Medulla oblongata (tissue), 1 donor: ENCODE measurements around the gene PEX5L.

ENCODE experiments used
- DNase-seq: peaks from one replicate; pipeline ENCODE4 v3.0.0-alpha.2; 2015; ENCODE audit errors: extremely low spot score

PEX5L gene

GRCh38 chr3:179775416-179776122, 261.2 kb downstream of the PEX5L start:
- DNase-seq: no peak

GRCh38 chr3:179772297-179772696, 264.4 kb downstream of the PEX5L start:
- no peak for DNase-seq

GRCh38 chr3:179771797-179772196, 264.9 kb downstream of the PEX5L start:
- DNase-seq: no peak

- no peak for DNase-seq
Measured at GRCh38 chr3:179769411-179770247, 267.1 kb downstream of the PEX5L start.

GRCh38 chr3:179768080-179768479, 268.7 kb downstream of the PEX5L start:
- DNase-seq: peak; percentile 78

- no peak for DNase-seq
Measured at GRCh38 chr3:179766416-179767133, 270.2 kb downstream of the PEX5L start.

- DNase-seq: no peak
Measured at GRCh38 chr3:179765396-179765795, 271.3 kb downstream of the PEX5L start.

- no peak for DNase-seq
Measured at GRCh38 chr3:179760944-179761343, 275.8 kb downstream of the PEX5L start.

GRCh38 chr3:179750720-179751328, 285.9 kb downstream of the PEX5L start:
- DNase-seq: peak; percentile 38

- DNase-seq: no peak
Measured at GRCh38 chr3:179745716-179746115, 291.0 kb downstream of the PEX5L start.

- no peak for DNase-seq
Measured at GRCh38 chr3:179745079-179745478, 291.7 kb downstream of the PEX5L start.
